HuH-7 (cell line): Measurements from ENCODE around the gene KRTAP10-2.
"Not testable (repeated sequence)": the region's sequence is repeated elsewhere in the genome, so short reads cannot be mapped to it uniquely, and the experiment has no call there.

Experiments used
- DNase-seq: peaks from one replicate; pipeline ENCODE4 v3.0.0; 2011; ENCODE audit warnings: low spot score

Gene KRTAP10-2

GRCh38 chr21:44567481-44568171 is 16.3 kb upstream of the KRTAP10-2 start:
- DNase-seq = no peak

- no peak for DNase-seq
Measured at GRCh38 chr21:44566403-44566802, 15.1 kb upstream of the KRTAP10-2 start.

- DNase-seq = no peak
Measured at GRCh38 chr21:44564886-44565598, 13.7 kb upstream of the KRTAP10-2 start.

- no peak for DNase-seq
Measured at GRCh38 chr21:44564099-44564498, 12.8 kb upstream of the KRTAP10-2 start.

- DNase-seq = no peak
Measured at GRCh38 chr21:44558695-44559094, 7.4 kb upstream of the KRTAP10-2 start, which contains the start of gene KRTAP10-3. TSS of gene KRTAP10-3 (minus strand) at chr21:44558795. CDS start at chr21:44558715, 80 bp downstream.

- not testable (repeated sequence) for DNase-seq
Measured at GRCh38 chr21:44558329-44558675, 7.0 kb upstream of the KRTAP10-2 start.

- DNase-seq = no peak
Measured at GRCh38 chr21:44557491-44558328, 6.4 kb upstream of the KRTAP10-2 start.

- no peak for DNase-seq
Measured at GRCh38 chr21:44556879-44557278, 5.6 kb upstream of the KRTAP10-2 start.

- no peak for DNase-seq
Measured at GRCh38 chr21:44555200-44555875, 4.0 kb upstream of the KRTAP10-2 start.

GRCh38 chr21:44552681-44553080 is 1.4 kb upstream of the KRTAP10-2 start:
- DNase-seq = no peak

GRCh38 chr21:44552136-44552535 is 831 bp upstream of the KRTAP10-2 start:
- no peak for DNase-seq

- DNase-seq = no peak
Measured at GRCh38 chr21:44550807-44551206, 498 bp downstream of the KRTAP10-2 start.

- not testable (repeated sequence) for DNase-seq
Measured at GRCh38 chr21:44550285-44550684, 1.0 kb downstream of the KRTAP10-2 start.

GRCh38 chr21:44549525-44550211 is 1.6 kb downstream of the KRTAP10-2 start:
- no peak for DNase-seq

- DNase-seq = no peak
Measured at GRCh38 chr21:44548922-44549321, 2.4 kb downstream of the KRTAP10-2 start.

GRCh38 chr21:44548381-44548780 is 2.9 kb downstream of the KRTAP10-2 start:
- DNase-seq = no peak

- DNase-seq = no peak
Measured at GRCh38 chr21:44547656-44548331, 3.5 kb downstream of the KRTAP10-2 start.

- no peak for DNase-seq
Measured at GRCh38 chr21:44544566-44544965, 6.7 kb downstream of the KRTAP10-2 start.

GRCh38 chr21:44542716-44543115 is 8.6 kb downstream of the KRTAP10-2 start:
- no peak for DNase-seq

- no peak for DNase-seq
Measured at GRCh38 chr21:44540741-44541288, 10.5 kb downstream of the KRTAP10-2 start.
